Esophagus muscularis mucosa (tissue), 4 donors: Measurements from ENCODE around the gene HCFC1R1.

Source experiments
- EP300 ChIP-seq: sonication (generic); formaldehyde crosslinking; IDR thresholded peaks from one replicate; pipeline ENCODE4 v1.6.1; 2017; ENCODE audit warnings: antibody characterized with exemption
- POLR2A ChIP-seq: fragments of 450-650 bp; IDR thresholded peaks from one replicate; pipeline ENCODE4 v1.6.1; 2017; ENCODE audit warnings: antibody characterized with exemption, moderate library complexity, mild to moderate bottlenecking, low read depth
- TF ChIP-seq, protein P1 (sequence below), 3 experiments: fragments of 200-600 bp in 2 of 3; fragments of 450-650 bp in 1 of 3; sonication (generic) in 2 of 3; IDR thresholded peaks; one replicate each; pipeline ENCODE4 v1.5.1; 2017 to 2019; ENCODE audit warnings: antibody characterized with exemption in 3 of 3, mild to moderate bottlenecking in 2 of 3, moderate library complexity in 1 of 3

DNA sequence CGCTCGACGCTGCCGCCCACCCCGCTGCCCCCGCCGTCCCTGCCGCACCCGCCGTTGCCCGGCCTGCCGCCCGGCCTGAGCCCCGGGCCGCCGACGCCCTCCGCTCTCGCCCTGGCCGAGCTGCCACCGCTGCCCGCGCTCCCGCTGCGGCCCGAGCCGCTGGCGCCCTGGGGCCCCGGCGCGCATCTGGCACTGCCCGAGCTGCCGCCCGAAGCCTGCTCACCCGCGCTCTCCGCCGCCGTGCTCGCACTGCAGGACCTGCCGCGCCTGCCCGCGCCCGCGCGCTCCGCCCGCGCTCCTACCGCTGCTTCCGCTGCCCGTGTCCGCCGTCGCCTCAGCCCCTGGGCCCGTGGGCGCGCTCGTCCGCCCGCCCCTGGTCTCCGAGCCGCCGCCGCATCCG, 19.4 kb downstream of the HCFC1R1 start:
- TF ChIP-seq, protein P1, sequence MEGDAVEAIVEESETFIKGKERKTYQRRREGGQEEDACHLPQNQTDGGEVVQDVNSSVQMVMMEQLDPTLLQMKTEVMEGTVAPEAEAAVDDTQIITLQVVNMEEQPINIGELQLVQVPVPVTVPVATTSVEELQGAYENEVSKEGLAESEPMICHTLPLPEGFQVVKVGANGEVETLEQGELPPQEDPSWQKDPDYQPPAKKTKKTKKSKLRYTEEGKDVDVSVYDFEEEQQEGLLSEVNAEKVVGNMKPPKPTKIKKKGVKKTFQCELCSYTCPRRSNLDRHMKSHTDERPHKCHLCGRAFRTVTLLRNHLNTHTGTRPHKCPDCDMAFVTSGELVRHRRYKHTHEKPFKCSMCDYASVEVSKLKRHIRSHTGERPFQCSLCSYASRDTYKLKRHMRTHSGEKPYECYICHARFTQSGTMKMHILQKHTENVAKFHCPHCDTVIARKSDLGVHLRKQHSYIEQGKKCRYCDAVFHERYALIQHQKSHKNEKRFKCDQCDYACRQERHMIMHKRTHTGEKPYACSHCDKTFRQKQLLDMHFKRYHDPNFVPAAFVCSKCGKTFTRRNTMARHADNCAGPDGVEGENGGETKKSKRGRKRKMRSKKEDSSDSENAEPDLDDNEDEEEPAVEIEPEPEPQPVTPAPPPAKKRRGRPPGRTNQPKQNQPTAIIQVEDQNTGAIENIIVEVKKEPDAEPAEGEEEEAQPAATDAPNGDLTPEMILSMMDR (IDR thresholded peaks at IDR 0.05), result no peak
- TF ChIP-seq POLR2A (no peak), EP300 (no peak)
